ENCODE data around the gene OR51A4. TPM values are rescaled to one million over a fixed set of nuclear protein-coding genes. Genes with fewer than 3 reads are reported as not detected.

Gene OR51A4, protein sequence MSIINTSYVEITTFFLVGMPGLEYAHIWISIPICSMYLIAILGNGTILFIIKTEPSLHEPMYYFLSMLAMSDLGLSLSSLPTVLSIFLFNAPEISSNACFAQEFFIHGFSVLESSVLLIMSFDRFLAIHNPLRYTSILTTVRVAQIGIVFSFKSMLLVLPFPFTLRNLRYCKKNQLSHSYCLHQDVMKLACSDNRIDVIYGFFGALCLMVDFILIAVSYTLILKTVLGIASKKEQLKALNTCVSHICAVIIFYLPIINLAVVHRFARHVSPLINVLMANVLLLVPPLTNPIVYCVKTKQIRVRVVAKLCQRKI
- total RNA-seq, result not detected

GRCh38 chr11:4947505-4947904 is at the start of gene OR51A4:
OR51A4 (minus strand) TSS chr11:4947605; CDS start chr11:4947100, 505 bp downstream.
- Histone ChIP-seq H3K9me3 (ENCODE audit: control insufficient read depth in 3 of 3, low read length in 3 of 3) (no peaks in the 10 kb centered on the region), H3K9ac (ENCODE audit: low read depth in 1 of 3, low read length in 3 of 3) (no peak within 1 kb of the TSS), H3K27ac (ENCODE audit: low read depth, low read length) (no peak within 1 kb of the TSS), H3K4me1 (ENCODE audit: control insufficient read depth in 3 of 3, insufficient read depth in 3 of 3, low read length in 3 of 3) (no peaks in the 10 kb centered on the region), H3K4me3 (ENCODE audit: low read length in 3 of 3) (no peak within 1 kb of the TSS), H3K36me3 (ENCODE audit: control insufficient read depth in 3 of 3, insufficient read depth in 3 of 3, low read length in 3 of 3) (no peaks in the 10 kb centered on the region), H3K27me3 (ENCODE audit: control insufficient read depth in 3 of 3, insufficient read depth in 3 of 3, low read length in 3 of 3) (no peaks in the 10 kb centered on the region)

- H3K27me3 ChIP-seq (ENCODE audit: control insufficient read depth in 3 of 3, insufficient read depth in 3 of 3, low read length in 3 of 3), result no peaks in the 10 kb centered on the region
- no peaks in the 10 kb centered on the region for H3K9me3 ChIP-seq (ENCODE audit: control insufficient read depth in 3 of 3, low read length in 3 of 3)
- H3K36me3 ChIP-seq (ENCODE audit: control insufficient read depth in 3 of 3, insufficient read depth in 3 of 3, low read length in 3 of 3), result no peaks in the 10 kb centered on the region
- H3K27ac ChIP-seq (ENCODE audit: low read depth, low read length), result no peak within 1 kb of the TSS
- H3K4me3 ChIP-seq (ENCODE audit: low read length in 3 of 3), result no peak within 1 kb of the TSS
- no peaks in the 10 kb centered on the region for H3K4me1 ChIP-seq (ENCODE audit: control insufficient read depth in 3 of 3, insufficient read depth in 3 of 3, low read length in 3 of 3)
- no peak within 1 kb of the TSS for H3K9ac ChIP-seq (ENCODE audit: low read depth in 1 of 3, low read length in 3 of 3)
Measured at GRCh38 chr11:4994551-4994950, 47.1 kb upstream of the OR51A4 start, which contains the start of gene OR51L1. OR51L1 (plus strand) TSS chr11:4994851; CDS start chr11:4998983, 4,132 bp downstream.

DNA sequence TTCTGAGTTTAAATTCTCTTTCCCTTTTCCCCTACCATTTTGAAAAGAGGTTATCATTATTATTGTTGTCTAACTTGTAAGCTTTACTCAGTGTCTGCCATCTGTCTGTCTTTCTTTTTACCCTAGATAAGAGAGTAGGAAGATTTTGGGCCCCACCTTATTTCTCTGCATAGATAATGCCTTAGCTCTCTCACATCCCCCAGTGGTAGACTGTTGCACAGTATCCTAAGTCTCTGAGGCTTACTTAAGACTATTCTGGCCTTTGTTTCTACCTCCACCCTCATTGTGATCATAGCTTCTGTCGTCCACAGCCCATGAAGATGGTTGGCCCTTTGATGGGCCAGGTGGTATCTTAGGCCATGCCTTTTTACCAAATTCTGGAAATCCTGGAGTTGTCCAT is 43.7 kb upstream of the OR51A4 start:
- Histone ChIP-seq H3K36me3 (ENCODE audit: control insufficient read depth in 3 of 3, insufficient read depth in 3 of 3, low read length in 3 of 3) (no peaks in the 10 kb centered on the region), H3K4me3 (ENCODE audit: low read length in 3 of 3) (no peak overlapping the region), H3K4me1 (ENCODE audit: control insufficient read depth in 3 of 3, insufficient read depth in 3 of 3, low read length in 3 of 3) (no peaks in the 10 kb centered on the region), H3K27me3 (ENCODE audit: control insufficient read depth in 3 of 3, insufficient read depth in 3 of 3, low read length in 3 of 3) (no peaks in the 10 kb centered on the region), H3K9ac (ENCODE audit: low read depth in 1 of 3, low read length in 3 of 3) (no peak overlapping the region), H3K27ac (ENCODE audit: low read depth, low read length) (no peak overlapping the region), H3K9me3 (ENCODE audit: control insufficient read depth in 3 of 3, low read length in 3 of 3) (no peaks in the 10 kb centered on the region)

- H3K36me3 ChIP-seq (ENCODE audit: control insufficient read depth in 3 of 3, insufficient read depth in 3 of 3, low read length in 3 of 3), result no peaks in the 10 kb centered on the region
- H3K4me1 ChIP-seq (ENCODE audit: control insufficient read depth in 3 of 3, insufficient read depth in 3 of 3, low read length in 3 of 3), result no peaks in the 10 kb centered on the region
- H3K27me3 ChIP-seq (ENCODE audit: control insufficient read depth in 3 of 3, insufficient read depth in 3 of 3, low read length in 3 of 3), result no peaks in the 10 kb centered on the region
- H3K9me3 ChIP-seq (ENCODE audit: control insufficient read depth in 3 of 3, low read length in 3 of 3), result no peaks in the 10 kb centered on the region
- no peak overlapping the region for H3K9ac ChIP-seq (ENCODE audit: low read depth in 1 of 3, low read length in 3 of 3)
- H3K4me3 ChIP-seq (ENCODE audit: low read length in 3 of 3), result no peak overlapping the region
- no peak overlapping the region for H3K27ac ChIP-seq (ENCODE audit: low read depth, low read length)
Measured at GRCh38 chr11:4983841-4984240, 36.4 kb upstream of the OR51A4 start.

DNA sequence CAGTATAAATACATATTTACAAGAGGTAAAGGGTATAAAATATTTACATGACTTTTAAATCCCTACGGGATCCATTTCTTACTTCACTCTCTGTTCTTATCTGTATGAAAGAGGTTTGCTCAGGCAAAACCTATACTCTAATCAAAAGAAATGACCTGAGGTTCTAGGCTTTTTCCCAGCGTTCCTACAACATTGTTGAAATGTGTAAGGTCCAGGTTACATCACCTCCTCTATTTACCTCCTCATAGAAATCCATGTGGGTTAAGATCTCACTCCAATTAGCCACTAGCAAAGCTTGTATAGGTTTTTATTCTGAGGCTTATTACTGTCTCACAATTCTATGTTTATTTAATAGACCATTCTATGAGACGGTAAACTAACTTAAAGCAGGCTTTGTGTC is 35.3 kb upstream of the OR51A4 start:
- Histone ChIP-seq H3K4me1 (ENCODE audit: control insufficient read depth in 3 of 3, insufficient read depth in 3 of 3, low read length in 3 of 3) (no peaks in the 10 kb centered on the region), H3K36me3 (ENCODE audit: control insufficient read depth in 3 of 3, insufficient read depth in 3 of 3, low read length in 3 of 3) (no peaks in the 10 kb centered on the region), H3K4me3 (ENCODE audit: low read length in 3 of 3) (no peak overlapping the region), H3K27me3 (ENCODE audit: control insufficient read depth in 3 of 3, insufficient read depth in 3 of 3, low read length in 3 of 3) (no peaks in the 10 kb centered on the region), H3K27ac (ENCODE audit: low read depth, low read length) (no peak overlapping the region), H3K9ac (ENCODE audit: low read depth in 1 of 3, low read length in 3 of 3) (no peak overlapping the region), H3K9me3 (ENCODE audit: control insufficient read depth in 3 of 3, low read length in 3 of 3) (no peaks in the 10 kb centered on the region)

DNA sequence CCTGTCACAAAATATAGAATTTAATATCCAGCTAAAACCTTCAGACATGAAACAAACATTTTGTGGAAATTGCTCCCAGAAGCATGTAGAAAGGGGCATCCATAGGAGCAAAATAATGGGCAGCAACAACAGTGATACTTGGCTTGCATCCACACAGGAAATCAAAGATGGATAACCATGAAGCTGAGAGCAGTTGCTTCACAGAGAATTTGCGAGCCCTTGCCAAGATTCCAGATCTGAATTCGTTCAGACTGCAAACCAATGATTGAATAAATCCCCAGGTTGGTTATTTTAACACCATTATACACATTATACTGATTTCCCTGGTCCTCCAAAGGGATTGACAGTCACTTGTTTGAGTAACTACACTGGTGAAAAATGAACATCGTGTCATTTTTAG is 31.6 kb upstream of the OR51A4 start:
- Histone ChIP-seq H3K9me3 (ENCODE audit: control insufficient read depth in 3 of 3, low read length in 3 of 3) (no peaks in the 10 kb centered on the region), H3K27ac (ENCODE audit: low read depth, low read length) (no peak overlapping the region), H3K4me3 (ENCODE audit: low read length in 3 of 3) (no peak overlapping the region), H3K9ac (ENCODE audit: low read depth in 1 of 3, low read length in 3 of 3) (no peak overlapping the region), H3K27me3 (ENCODE audit: control insufficient read depth in 3 of 3, insufficient read depth in 3 of 3, low read length in 3 of 3) (no peaks in the 10 kb centered on the region), H3K36me3 (ENCODE audit: control insufficient read depth in 3 of 3, insufficient read depth in 3 of 3, low read length in 3 of 3) (no peaks in the 10 kb centered on the region), H3K4me1 (ENCODE audit: control insufficient read depth in 3 of 3, insufficient read depth in 3 of 3, low read length in 3 of 3) (no peaks in the 10 kb centered on the region)

- Histone ChIP-seq H3K27ac (ENCODE audit: low read depth, low read length) (no peak overlapping the region), H3K36me3 (ENCODE audit: control insufficient read depth in 3 of 3, insufficient read depth in 3 of 3, low read length in 3 of 3) (no peaks in the 10 kb centered on the region), H3K9me3 (ENCODE audit: control insufficient read depth in 3 of 3, low read length in 3 of 3) (no peaks in the 10 kb centered on the region), H3K9ac (ENCODE audit: low read depth in 1 of 3, low read length in 3 of 3) (no peak overlapping the region), H3K4me1 (ENCODE audit: control insufficient read depth in 3 of 3, insufficient read depth in 3 of 3, low read length in 3 of 3) (no peaks in the 10 kb centered on the region), H3K27me3 (ENCODE audit: control insufficient read depth in 3 of 3, insufficient read depth in 3 of 3, low read length in 3 of 3) (no peaks in the 10 kb centered on the region), H3K4me3 (ENCODE audit: low read length in 3 of 3) (no peak overlapping the region)
Measured at GRCh38 chr11:4975436-4975835, 28.0 kb upstream of the OR51A4 start.

GRCh38 chr11:4962816-4963215 is 15.4 kb upstream of the OR51A4 start:
- Histone ChIP-seq H3K36me3 (ENCODE audit: control insufficient read depth in 3 of 3, insufficient read depth in 3 of 3, low read length in 3 of 3) (no peaks in the 10 kb centered on the region), H3K27ac (ENCODE audit: low read depth, low read length) (no peak overlapping the region), H3K27me3 (ENCODE audit: control insufficient read depth in 3 of 3, insufficient read depth in 3 of 3, low read length in 3 of 3) (no peaks in the 10 kb centered on the region), H3K9ac (ENCODE audit: low read depth in 1 of 3, low read length in 3 of 3) (no peak overlapping the region), H3K4me1 (ENCODE audit: control insufficient read depth in 3 of 3, insufficient read depth in 3 of 3, low read length in 3 of 3) (no peaks in the 10 kb centered on the region), H3K9me3 (ENCODE audit: control insufficient read depth in 3 of 3, low read length in 3 of 3) (no peaks in the 10 kb centered on the region), H3K4me3 (ENCODE audit: low read length in 3 of 3) (no peak overlapping the region)

DNA sequence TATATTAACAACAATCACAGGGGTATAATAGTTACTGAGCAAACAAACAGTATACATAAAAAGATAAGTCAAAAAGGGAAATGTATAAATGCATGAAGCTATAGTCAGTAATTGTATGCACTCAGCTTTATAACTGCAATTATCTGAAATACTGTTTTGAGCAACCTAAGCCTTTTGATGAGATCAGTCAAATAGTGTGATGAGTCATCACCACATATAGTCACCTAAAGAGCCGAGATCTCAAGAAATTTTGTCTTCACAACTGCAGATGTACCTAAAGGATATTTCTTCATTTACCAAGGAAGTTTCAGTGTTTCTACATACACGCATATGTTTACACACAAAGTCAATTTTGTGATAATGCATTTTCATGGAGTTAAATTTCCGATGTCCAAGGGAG is 13.5 kb upstream of the OR51A4 start:
- no peaks in the 10 kb centered on the region for H3K36me3 ChIP-seq (ENCODE audit: control insufficient read depth in 3 of 3, insufficient read depth in 3 of 3, low read length in 3 of 3)
- H3K27ac ChIP-seq (ENCODE audit: low read depth, low read length), result no peak overlapping the region
- H3K4me3 ChIP-seq (ENCODE audit: low read length in 3 of 3), result no peak overlapping the region
- no peaks in the 10 kb centered on the region for H3K27me3 ChIP-seq (ENCODE audit: control insufficient read depth in 3 of 3, insufficient read depth in 3 of 3, low read length in 3 of 3)
- no peaks in the 10 kb centered on the region for H3K9me3 ChIP-seq (ENCODE audit: control insufficient read depth in 3 of 3, low read length in 3 of 3)
- no peaks in the 10 kb centered on the region for H3K4me1 ChIP-seq (ENCODE audit: control insufficient read depth in 3 of 3, insufficient read depth in 3 of 3, low read length in 3 of 3)
- H3K9ac ChIP-seq (ENCODE audit: low read depth in 1 of 3, low read length in 3 of 3), result no peak overlapping the region

DNA sequence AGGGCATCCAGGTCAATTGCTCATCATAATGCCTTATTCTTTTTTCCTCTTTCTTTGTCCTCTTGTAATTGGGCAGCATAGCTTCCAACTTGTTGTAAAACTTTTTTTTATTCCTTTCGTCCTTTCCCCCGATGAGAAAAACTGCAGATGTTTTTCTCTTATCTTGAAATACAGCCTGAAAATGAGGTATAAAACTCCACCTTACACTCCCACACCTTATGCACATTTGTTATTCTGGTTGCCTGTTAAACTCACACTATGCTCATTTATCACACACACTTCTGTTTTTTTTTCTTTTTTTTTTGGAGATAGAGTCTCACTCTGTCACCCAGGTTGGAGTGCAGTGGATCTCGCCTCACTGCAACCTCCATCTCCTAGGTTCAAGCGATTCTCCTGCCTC is 10.0 kb upstream of the OR51A4 start:
- Histone ChIP-seq H3K27ac (ENCODE audit: low read depth, low read length) (no peak overlapping the region), H3K9ac (ENCODE audit: low read depth in 1 of 3, low read length in 3 of 3) (no peak overlapping the region), H3K9me3 (ENCODE audit: control insufficient read depth in 3 of 3, low read length in 3 of 3) (no peaks in the 10 kb centered on the region), H3K4me1 (ENCODE audit: control insufficient read depth in 3 of 3, insufficient read depth in 3 of 3, low read length in 3 of 3) (no peaks in the 10 kb centered on the region), H3K4me3 (ENCODE audit: low read length in 3 of 3) (no peak overlapping the region), H3K36me3 (ENCODE audit: control insufficient read depth in 3 of 3, insufficient read depth in 3 of 3, low read length in 3 of 3) (no peaks in the 10 kb centered on the region), H3K27me3 (ENCODE audit: control insufficient read depth in 3 of 3, insufficient read depth in 3 of 3, low read length in 3 of 3) (no peaks in the 10 kb centered on the region)
